Neuronal stem cell (in vitro differentiated cells): ENCODE results near the gene COX18. TPM values are rescaled to one million over a fixed set of nuclear protein-coding genes. Genes with fewer than 3 reads are reported as not detected.

ENCODE experiments used
- DNase-seq: peaks from one replicate; pipeline ENCODE4 v3.0.0-alpha.2; 2013; ENCODE audit warnings: low spot score
- H2AFZ ChIP-seq: one replicate; pipeline ENCODE4 v1.6.1; 2013; ENCODE audit warnings: mild to moderate bottlenecking, low read length, inconsistent platforms
- H2AK5ac ChIP-seq: 2 replicates; pipeline ENCODE4 v1.6.1; 2013; ENCODE audit warnings: low read depth, mild to moderate bottlenecking, inconsistent platforms, low read length, moderate library complexity, mixed read lengths
- H2BK120ac ChIP-seq: 2 replicates; pipeline ENCODE4 v1.6.1; 2013; ENCODE audit warnings: low read depth, mild to moderate bottlenecking, inconsistent platforms, low read length, moderate library complexity, mixed read lengths
- H2BK12ac ChIP-seq: one replicate; pipeline ENCODE4 v1.6.1; 2013; ENCODE audit warnings: low read length, inconsistent platforms
- H2BK15ac ChIP-seq: 2 replicates; pipeline ENCODE4 v1.6.1; 2013; ENCODE audit warnings: mild to moderate bottlenecking, low read length, inconsistent platforms, mixed read lengths
- H2BK5ac ChIP-seq: one replicate; pipeline ENCODE4 v1.6.1; 2013; ENCODE audit warnings: inconsistent platforms, mild to moderate bottlenecking, low read length, moderate library complexity
- H3K14ac ChIP-seq: one replicate; pipeline ENCODE4 v1.6.1; 2013; ENCODE audit warnings: low read length, inconsistent platforms
- H3K18ac ChIP-seq: 2 replicates; pipeline ENCODE4 v1.6.1; 2013; ENCODE audit warnings: low read length, inconsistent platforms
- H3K23ac ChIP-seq: 2 replicates; pipeline ENCODE4 v1.6.1; 2013; ENCODE audit warnings: low read depth, mild to moderate bottlenecking, mixed read lengths, low read length, inconsistent platforms; ENCODE audit not compliant: poor library complexity
- H3K27ac ChIP-seq: replicated peaks from 3 replicates; pipeline ENCODE4 v1.5.1; 2013; ENCODE audit warnings: low read length, inconsistent platforms
- H3K27me3 ChIP-seq, 3 experiments: 2 replicates each; pipeline ENCODE4 v1.6.1; 2013; ENCODE audit warnings: low read length in 3 of 3, mild to moderate bottlenecking in 2 of 3, inconsistent platforms in 1 of 3, low read depth in 1 of 3, mixed read lengths in 1 of 3, moderate library complexity in 1 of 3; ENCODE audit not compliant: control insufficient read depth in 3 of 3, insufficient read depth in 3 of 3
- H3K36me3 ChIP-seq, 2 donors: replicated peaks in 1 of 2; 2 replicates each; pipeline ENCODE4 v1.6.1; 2013; ENCODE audit warnings: low read length in 2 of 2; ENCODE audit not compliant: control insufficient read depth in 2 of 2, insufficient read depth in 2 of 2
- H3K4ac ChIP-seq: 2 replicates; pipeline ENCODE4 v1.6.1; 2013; ENCODE audit warnings: inconsistent platforms, mild to moderate bottlenecking, low read length, moderate library complexity
- H3K4me1 ChIP-seq, 2 donors: 1 replicate in 1 of 2; 2 replicates in 1 of 2; pipeline ENCODE4 v1.6.1; 2013; ENCODE audit warnings: low read length in 2 of 2, low read depth in 1 of 2; ENCODE audit not compliant: control insufficient read depth in 2 of 2, insufficient read depth in 1 of 2
- H3K4me2 ChIP-seq: one replicate; pipeline ENCODE4 v1.6.1; 2013; ENCODE audit warnings: mild to moderate bottlenecking, low read length, inconsistent platforms; ENCODE audit not compliant: insufficient read depth, poor library complexity, severe bottlenecking
- H3K4me3 ChIP-seq, 2 donors: 2 replicates each; pipeline ENCODE4 v1.5.1; 2013; ENCODE audit warnings: low read length in 2 of 2, mild to moderate bottlenecking in 2 of 2, inconsistent platforms in 1 of 2, moderate library complexity in 1 of 2
- H3K79me1 ChIP-seq: one replicate; pipeline ENCODE4 v1.6.1; 2013; ENCODE audit warnings: low read depth, mild to moderate bottlenecking, inconsistent platforms, low read length, moderate library complexity
- H3K9ac ChIP-seq: one replicate; pipeline ENCODE4 v1.6.1; 2013; ENCODE audit warnings: mild to moderate bottlenecking, low read depth, low read length, inconsistent platforms; ENCODE audit not compliant: poor library complexity
- H3K9me3 ChIP-seq, 2 donors: replicated peaks in 1 of 2; 2 replicates each; pipeline versions ENCODE3 to v1.6.1; 2013; ENCODE audit warnings: low read length in 2 of 2, mild to moderate bottlenecking in 2 of 2, inconsistent platforms in 1 of 2, low read depth in 1 of 2, mixed read lengths in 1 of 2, moderate library complexity in 1 of 2; ENCODE audit not compliant: control insufficient read depth in 2 of 2, insufficient read depth in 1 of 2
- H4K8ac ChIP-seq: one replicate; pipeline ENCODE4 v1.6.1; 2013; ENCODE audit warnings: low read depth, mild to moderate bottlenecking, inconsistent platforms, low read length, moderate library complexity
- H4K91ac ChIP-seq: one replicate; pipeline ENCODE4 v1.6.1; 2013; ENCODE audit warnings: low read length, low read depth, mild to moderate bottlenecking, inconsistent platforms; ENCODE audit not compliant: poor library complexity
- WGBS, 2 donors: extraction: QIAGEN DNeasy Blood & Tissue Kit; methylation state at CpG; one replicate each; pipeline ENCODE4 v1.1.7; 2013; ENCODE audit warnings: missing lambda C conversion rate in 2 of 2, mixed read lengths in 1 of 2; ENCODE audit not compliant: insufficient read length in 2 of 2, insufficient replicate concordance in 1 of 2; ENCODE audit errors: extremely low coverage in 2 of 2; 5-methylcytosine and 5-hydroxymethylcytosine counted together
- small RNA-seq: library from polyadenylated mRNA; stranded (forward); fragments of <200 nt; extraction: miRNeasy Mini kit (QIAGEN cat#:217004); gene quantifications from one replicate; pipeline ENCODE3, GENCODE V24; 2013; ENCODE audit not compliant: insufficient read depth

COX18 gene

DNA sequence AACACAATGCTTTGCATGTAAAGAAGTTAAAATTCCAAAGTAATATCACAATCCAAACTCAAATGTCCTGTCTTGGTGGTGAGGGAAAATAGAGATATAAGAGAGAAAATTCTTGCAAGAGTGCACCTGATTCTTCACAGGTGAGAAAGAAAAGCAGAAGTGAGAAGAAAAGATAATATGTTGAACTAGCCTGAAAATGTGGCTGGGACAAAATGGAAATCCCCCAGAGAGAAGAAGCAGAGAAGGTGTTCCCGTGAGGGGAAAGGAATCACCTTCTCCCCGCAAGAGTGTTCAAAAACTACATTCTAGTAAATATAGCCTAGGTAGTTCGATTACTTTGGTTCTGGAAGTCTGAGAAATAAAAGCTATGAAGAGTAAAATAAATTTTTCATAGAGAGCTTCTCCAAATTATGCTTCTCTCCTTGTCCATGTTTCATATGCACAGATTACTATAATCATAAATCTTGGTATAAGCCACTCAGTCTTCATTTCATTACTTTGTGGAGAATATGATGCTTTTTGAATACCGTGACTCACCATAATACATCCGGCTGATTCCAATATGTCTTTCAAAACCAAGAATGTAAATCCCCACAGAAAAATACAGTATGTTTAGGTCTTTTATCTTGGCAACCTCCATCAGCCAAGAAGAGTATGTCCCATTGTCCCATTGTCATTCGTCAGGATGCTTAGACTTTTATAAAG is 63.1 kb downstream of the COX18 start:
- no peak overlapping the region for H3K4me2 ChIP-seq
- no peaks in the 10 kb centered on the region for H3K36me3 ChIP-seq
- no peak overlapping the region for H3K14ac ChIP-seq
- WGBS, 2 donors: no CpG with 5 or more reads among the region's 6 CpGs
- H3K4me1 ChIP-seq: peaks cover 2 to 4% of the 10 kb centered on the region in 2 donors
- H3K4ac ChIP-seq: no peak overlapping the region
- H3K27ac ChIP-seq: no peak overlapping the region
- H2AK5ac ChIP-seq: no peak overlapping the region
- H3K27me3 ChIP-seq: no peaks in the 10 kb centered on the region
- H3K79me1 ChIP-seq: no peaks in the 10 kb centered on the region
- H4K91ac ChIP-seq: no peak overlapping the region
- H3K4me3 ChIP-seq: no peak overlapping the region
- H3K9me3 ChIP-seq: no peaks in the 10 kb centered on the region
- no peak overlapping the region for H2AFZ ChIP-seq
- no peak overlapping the region for H3K23ac ChIP-seq
- H2BK12ac ChIP-seq: no peak overlapping the region
- no peak overlapping the region for H2BK5ac ChIP-seq
- no peak overlapping the region for H3K18ac ChIP-seq
- no peak overlapping the region for H2BK120ac ChIP-seq
- H4K8ac ChIP-seq: no peak overlapping the region
- no peak for DNase-seq
- H2BK15ac ChIP-seq: no peak overlapping the region
- H3K9ac ChIP-seq: no peak overlapping the region

DNA sequence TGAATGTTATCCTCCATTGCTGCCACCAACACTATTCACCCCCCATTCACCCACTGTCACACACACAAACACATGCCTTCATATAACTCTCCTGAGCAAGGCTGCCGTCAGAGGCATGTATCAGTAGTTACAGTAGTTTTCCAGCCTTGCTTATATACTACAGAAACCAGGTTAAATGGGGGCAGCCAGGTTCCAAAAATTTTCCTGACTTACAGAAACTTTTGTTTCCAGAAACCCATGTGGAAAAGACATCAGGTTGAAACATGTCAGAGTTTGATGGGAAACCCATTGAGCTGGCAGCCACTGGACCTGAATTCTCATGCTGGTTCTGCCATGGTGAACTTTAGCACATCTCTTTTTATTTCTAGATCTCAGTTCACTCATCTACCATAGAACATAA is 64.0 kb downstream of the COX18 start:
- Histone ChIP-seq H3K18ac (no peak overlapping the region), H2BK12ac (no peak overlapping the region), H3K36me3 (no peaks in the 10 kb centered on the region), H2BK15ac (no peak overlapping the region), H3K23ac (no peak overlapping the region), H3K27me3 (no peaks in the 10 kb centered on the region), H3K9ac (no peak overlapping the region), H3K4ac (no peak overlapping the region), H2AFZ (no peak overlapping the region), H3K4me2 (no peak overlapping the region), H2AK5ac (no peak overlapping the region), H2BK5ac (no peak overlapping the region), H4K8ac (no peak overlapping the region), H3K4me3 (no peak overlapping the region), H4K91ac (no peak overlapping the region), H3K14ac (no peak overlapping the region), H3K79me1 (no peaks in the 10 kb centered on the region), H3K27ac (no peak overlapping the region), H3K4me1 (peaks cover 2 to 4% of the 10 kb centered on the region in 2 donors), H2BK120ac (no peak overlapping the region), H3K9me3 (no peaks in the 10 kb centered on the region)
- no peak for DNase-seq
- WGBS, 2 donors: no CpG with 5 or more reads among the region's 1 CpG

Small RNA genes lying within 50 kb of the gene (small RNA-seq; reads per million reads assigned to genes)
- gene RNU6ATAC5P: not detected
